CD4-positive, alpha-beta memory T cell (primary cell): ENCODE results near the gene CHSY1. TPM values are rescaled to one million over a fixed set of nuclear protein-coding genes. Genes with fewer than 3 reads are reported as not detected.

Source experiments
- CTCF ChIA-PET: fragments of 350-600 bp; sonication (Branson Sonifier 250); formaldehyde crosslinking; loops from one replicate; lab custom pipeline; 2021; ENCODE audit warnings: inconsistent platforms; ENCODE audit not compliant: partially characterized antibody; lab: Charles Lee
- POLR2A ChIA-PET: fragments of 350-600 bp; sonication (Branson Sonifier 250); formaldehyde crosslinking; loops from one replicate; lab custom pipeline; 2021; ENCODE audit not compliant: partially characterized antibody; lab: Charles Lee
- DNase-seq, 5 donors: peaks; one replicate each; pipeline versions ENCODE4 v3.0.0 to v3.0.0-alpha.2; 2020 to 2022; ENCODE audit warnings: mixed read lengths in 1 of 5
- H3K27ac ChIP-seq: one replicate; pipeline ENCODE4 v1.7.0; 2013; ENCODE audit warnings: low read depth, low read length
- H3K27me3 ChIP-seq: 2 replicates; pipeline ENCODE4 v1.7.0; 2013; ENCODE audit warnings: mild to moderate bottlenecking, low read length, moderate library complexity; ENCODE audit not compliant: insufficient read depth
- H3K36me3 ChIP-seq: 2 replicates; pipeline ENCODE4 v1.7.0; 2013; ENCODE audit warnings: mild to moderate bottlenecking, low read length, moderate library complexity; ENCODE audit not compliant: insufficient read depth
- H3K4me1 ChIP-seq: 2 replicates; pipeline ENCODE4 v1.7.0; 2013; ENCODE audit warnings: mild to moderate bottlenecking, low read length, moderate library complexity; ENCODE audit not compliant: insufficient read depth
- H3K4me3 ChIP-seq, 2 donors: one replicate each; pipeline ENCODE4 v1.7.0; 2013; ENCODE audit warnings: low read length in 2 of 2, mild to moderate bottlenecking in 1 of 2
- H3K9me3 ChIP-seq, 2 donors: one replicate each; pipeline ENCODE4 v1.7.0; 2013; ENCODE audit warnings: low read length in 2 of 2, control low read depth in 1 of 2; ENCODE audit not compliant: control insufficient read depth in 1 of 2
- H3K27ac Mint-ChIP-seq, 7 donors: one replicate each; pipeline ENCODE4 v1.8.0; 2020 to 2021; ENCODE audit warnings: mixed read lengths in 7 of 7, mild to moderate bottlenecking in 6 of 7, inconsistent platforms in 3 of 7, moderate library complexity in 3 of 7
- H3K27me3 Mint-ChIP-seq, 2 donors: one replicate each; pipeline ENCODE4 v1.8.0; 2020 to 2021; ENCODE audit warnings: mixed read lengths in 2 of 2
- H3K36me3 Mint-ChIP-seq, 2 donors: one replicate each; pipeline ENCODE4 v1.8.0; 2020 to 2021; ENCODE audit warnings: mixed read lengths in 2 of 2, inconsistent platforms in 1 of 2, mild to moderate bottlenecking in 1 of 2
- H3K4me1 Mint-ChIP-seq, 4 donors: one replicate each; pipeline ENCODE4 v1.8.0; 2020 to 2021; ENCODE audit warnings: mixed read lengths in 4 of 4, mild to moderate bottlenecking in 1 of 4
- H3K4me3 Mint-ChIP-seq, 8 donors: one replicate each; pipeline ENCODE4 v1.8.0; 2020 to 2021; ENCODE audit warnings: mixed read lengths in 8 of 8, mild to moderate bottlenecking in 7 of 8, moderate library complexity in 6 of 8, inconsistent platforms in 3 of 8
- H3K9me3 Mint-ChIP-seq, 8 donors: one replicate each; pipeline ENCODE4 v1.8.0; 2020 to 2021; ENCODE audit warnings: mixed read lengths in 8 of 8, mild to moderate bottlenecking in 5 of 8, inconsistent platforms in 3 of 8, moderate library complexity in 1 of 8
- intact Hi-C: fragments of 100-400 bp; cut with micrococcal nuclease; formaldehyde crosslinking; loops from one replicate; pipeline ENCODE4 v1.15.1; 2023
- polyA plus RNA-seq, 2 donors: library from polyadenylated mRNA; unstranded; fragments of 300-500 nt; fragmentation: Illumina TruSeq; gene quantifications; one replicate each; pipeline ENCODE4 v1.2.3, GENCODE V29; 2021
- total RNA-seq, 2 experiments: library from RNA; stranded (reverse); gene quantifications; one replicate each; pipeline ENCODE4 v1.2.3, GENCODE V29; 2021

The CHSY1 gene
- total and polyA plus RNA-seq, 4 experiments from 2014 or later: 0.64 to 11.9 (median 6.9) TPM

GRCh38 chr15:101206176-101206591 lies 45.7 kb downstream of the CHSY1 start:
- H3K27ac ChIP-seq: no peak overlapping the region
- intact Hi-C loops: loop anchor here (5.0 kb wide), 1 partner anchor 36 kb away; no protein-coding TSS in a partner anchor
- Mint-ChIP-seq H3K9me3 (no peaks in the 10 kb centered on the region), H3K4me1 (peaks cover 40 to 75% (median 64%) of the 10 kb centered on the region in 4 donors), H3K36me3 (no peaks in the 10 kb centered on the region), H3K4me3 (peak overlapping the region; percentile 79 to 86 (median 84)), H3K27ac (peak overlapping the region; percentile 73 to 90 (median 80)), H3K27me3 (no peaks in the 10 kb centered on the region)
- ChIA-PET POLR2A (interaction anchor here (1.2 kb wide), 1 partner anchor 46 kb away, joined by 4 read pairs; the partner anchor contains the start of gene CHSY1), CTCF (interaction anchor here (0.8 to 2.0 kb wide), 2 partner anchors 38 to 198 kb away, joined by 3 to 6 read pairs; no protein-coding TSS in a partner anchor)
- peak; percentile 28 to 88 (median 40) for DNase-seq
- no peaks in the 10 kb centered on the region for H3K27me3 ChIP-seq
- H3K9me3 ChIP-seq: no peaks in the 10 kb centered on the region
- peaks cover 38% of the 10 kb centered on the region for H3K4me1 ChIP-seq
- peak overlapping the region; percentile 19 to 38 for H3K4me3 ChIP-seq
- no peaks in the 10 kb centered on the region for H3K36me3 ChIP-seq

DNA sequence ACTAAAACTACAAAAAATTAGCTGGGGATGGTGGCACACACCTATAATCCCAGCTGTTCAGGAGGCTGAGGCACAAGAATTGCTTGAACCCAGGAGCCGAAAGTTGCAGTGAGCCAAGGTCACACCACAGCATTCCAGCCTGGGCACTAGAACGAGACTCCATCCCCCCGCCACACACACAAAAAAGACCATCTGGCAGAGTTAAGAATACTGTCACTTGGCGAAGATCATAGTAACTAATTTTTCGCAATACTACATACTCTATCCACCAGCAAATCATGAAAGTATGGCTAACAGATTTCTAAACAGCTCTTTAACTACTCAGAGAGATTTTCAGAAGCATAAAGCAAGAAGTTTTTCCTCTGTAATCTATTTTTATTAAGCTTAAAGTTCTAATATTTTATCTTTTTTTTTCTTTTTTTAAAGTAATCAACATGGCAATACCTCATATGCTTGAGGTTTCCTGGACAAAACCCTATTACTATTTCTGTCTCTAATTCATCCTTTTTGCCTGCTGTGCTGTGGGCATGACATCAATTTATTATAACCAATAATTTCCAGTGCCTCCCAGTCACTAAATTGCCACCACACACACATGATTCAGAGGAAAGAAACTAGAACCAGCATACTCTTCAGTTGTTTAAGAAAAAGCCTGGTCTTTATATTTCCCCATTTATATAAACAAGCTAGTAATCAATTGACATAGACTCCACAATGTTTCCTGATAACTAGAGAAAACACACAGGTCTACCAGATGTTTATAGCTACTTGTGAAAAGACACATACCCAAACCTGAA lies 46.9 kb downstream of the CHSY1 start:
- no peaks in the 10 kb centered on the region for H3K36me3 Mint-ChIP-seq
- no peak for DNase-seq
- no peaks in the 10 kb centered on the region for H3K9me3 Mint-ChIP-seq
- H3K27me3 Mint-ChIP-seq: no peaks in the 10 kb centered on the region
- H3K4me3 ChIP-seq: no peak overlapping the region
- no peaks in the 10 kb centered on the region for H3K9me3 ChIP-seq
- peaks cover 47% of the 10 kb centered on the region for H3K4me1 ChIP-seq
- H3K4me1 Mint-ChIP-seq: peaks cover 48 to 81% (median 68%) of the 10 kb centered on the region in 4 donors
- ChIA-PET POLR2A (interaction anchor here (1.2 kb wide), 1 partner anchor 47 kb away, joined by 4 read pairs; the partner anchor contains the start of gene CHSY1), CTCF (interaction anchor here (0.7 to 2.0 kb wide), 7 partner anchors 12 to 196 kb away, joined by 3 to 6 read pairs (median 3); no protein-coding TSS in a partner anchor)
- intact Hi-C loops: loop anchor here (5.0 kb wide), 1 partner anchor 37 kb away; no protein-coding TSS in a partner anchor
- H3K4me3 Mint-ChIP-seq: peak overlapping the region in 6 of 8 donors; percentile 8 to 86 (median 81)
- peak overlapping the region in 2 of 7 donors; percentile 75 to 76 for H3K27ac Mint-ChIP-seq
- no peaks in the 10 kb centered on the region for H3K36me3 ChIP-seq
- H3K27me3 ChIP-seq: no peaks in the 10 kb centered on the region
- no peak overlapping the region for H3K27ac ChIP-seq

GRCh38 chr15:101203607-101204189 lies 48.1 kb downstream of the CHSY1 start:
- POLR2A ChIA-PET: no interaction called here
- peaks cover 56% of the 10 kb centered on the region for H3K4me1 ChIP-seq

GRCh38 chr15:101203029-101203573 lies 48.7 kb downstream of the CHSY1 start:
- POLR2A ChIA-PET: no interaction called here
- Mint-ChIP-seq H3K27ac (peak overlapping the region in 1 of 7 donors; percentile 30), H3K36me3 (no peaks in the 10 kb centered on the region), H3K27me3 (no peaks in the 10 kb centered on the region), H3K4me3 (peak overlapping the region in 1 of 8 donors; percentile 38), H3K9me3 (no peaks in the 10 kb centered on the region), H3K4me1 (peaks cover 50 to 87% (median 71%) of the 10 kb centered on the region in 4 donors)
- no peak overlapping the region for H3K27ac ChIP-seq
- no peaks in the 10 kb centered on the region for H3K36me3 ChIP-seq
- intact Hi-C loops: no loop called here
- no peaks in the 10 kb centered on the region for H3K27me3 ChIP-seq
- H3K9me3 ChIP-seq: no peaks in the 10 kb centered on the region
- H3K4me1 ChIP-seq: peaks cover 56% of the 10 kb centered on the region
- CTCF ChIA-PET: no interaction called here
- no peak overlapping the region for H3K4me3 ChIP-seq
- DNase-seq: no peak

More at GRCh38 chr15:101203607-101204189, 48.1 kb downstream of the CHSY1 start:
- Histone ChIP-seq H3K27ac (no peak overlapping the region), H3K9me3 (no peaks in the 10 kb centered on the region), H3K4me3 (no peak overlapping the region), H3K36me3 (no peaks in the 10 kb centered on the region), H3K27me3 (no peaks in the 10 kb centered on the region)
- intact Hi-C loops: no loop called here
- CTCF ChIA-PET: no interaction called here
- Mint-ChIP-seq H3K36me3 (no peaks in the 10 kb centered on the region), H3K27me3 (no peaks in the 10 kb centered on the region), H3K4me1 (peaks cover 50 to 82% (median 68%) of the 10 kb centered on the region in 4 donors), H3K9me3 (no peaks in the 10 kb centered on the region), H3K4me3 (peak overlapping the region in 4 of 8 donors; percentile 20 to 45 (median 30)), H3K27ac (peak overlapping the region in 1 of 7 donors; percentile 30)
- no peak for DNase-seq

DNA sequence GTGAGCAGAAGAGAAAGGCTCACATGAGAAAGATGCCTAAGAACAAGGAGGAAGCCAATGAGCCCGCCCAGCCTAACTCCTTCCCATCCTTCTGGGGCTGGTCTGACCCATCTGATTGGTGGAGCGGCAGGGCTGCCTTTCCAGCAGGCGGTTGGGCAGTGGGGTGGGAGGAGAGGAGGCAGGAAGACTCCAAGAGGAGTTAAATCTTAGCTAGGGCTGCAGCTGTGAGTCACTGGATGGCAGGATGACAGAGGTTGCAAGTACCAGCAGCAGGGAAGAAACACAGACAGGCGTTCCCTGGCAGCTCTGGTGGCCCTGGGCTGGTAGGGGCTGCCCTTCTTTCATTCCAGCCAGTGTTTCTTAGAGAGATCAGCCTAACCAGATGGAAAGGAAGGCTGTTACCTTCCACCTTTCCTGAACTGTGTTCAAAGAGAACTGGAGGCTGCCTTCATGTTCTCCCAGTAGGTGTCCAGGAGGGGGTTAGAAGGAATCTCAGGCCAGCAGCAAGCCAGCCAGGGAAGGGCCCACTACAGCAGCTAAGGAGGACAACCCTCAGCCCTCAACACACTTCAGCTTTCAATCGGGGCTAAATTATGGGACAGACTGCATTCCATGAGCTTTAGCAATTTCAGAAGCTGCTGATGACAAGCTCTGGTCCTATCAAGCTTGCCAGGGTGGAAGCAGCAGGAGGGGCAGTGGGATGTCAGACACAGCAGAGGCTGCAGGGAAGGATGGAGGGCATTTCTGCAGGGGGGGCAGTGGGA lies 50.3 kb downstream of the CHSY1 start:
- DNase-seq: no peak
- Mint-ChIP-seq H3K4me1 (peaks cover 51 to 86% (median 67%) of the 10 kb centered on the region in 4 donors), H3K36me3 (no peaks in the 10 kb centered on the region), H3K9me3 (no peaks in the 10 kb centered on the region), H3K27ac (peak overlapping the region in 2 of 7 donors; percentile 35 to 44), H3K27me3 (no peaks in the 10 kb centered on the region), H3K4me3 (peak overlapping the region in 2 of 8 donors; percentile 13 to 65)
- intact Hi-C loops: no loop called here
- Histone ChIP-seq H3K4me1 (peaks cover 51% of the 10 kb centered on the region), H3K36me3 (no peaks in the 10 kb centered on the region), H3K9me3 (no peaks in the 10 kb centered on the region), H3K27ac (no peak overlapping the region), H3K4me3 (no peak overlapping the region), H3K27me3 (no peaks in the 10 kb centered on the region)
- ChIA-PET CTCF (no interaction called here), POLR2A (no interaction called here)

DNA sequence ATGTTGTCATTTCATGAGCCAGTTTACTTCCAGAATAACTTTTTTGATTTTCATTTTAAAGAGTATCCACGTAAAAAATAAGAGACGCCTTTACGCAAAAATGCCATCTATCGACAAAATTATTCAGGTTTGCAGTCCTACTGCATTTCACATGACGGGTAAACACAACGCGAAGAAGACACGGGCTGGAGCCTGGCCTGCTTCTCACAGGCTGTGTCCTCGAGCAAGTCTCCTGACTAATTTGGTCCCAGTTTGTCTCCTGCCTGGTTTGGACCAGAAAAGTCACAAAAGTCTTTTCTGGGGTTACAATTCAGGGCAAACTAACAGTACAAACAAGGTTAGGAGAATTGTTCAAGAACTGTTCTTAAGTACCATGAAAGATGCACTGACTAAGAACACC lies 51.7 kb downstream of the CHSY1 start:
- Histone ChIP-seq H3K27ac (no peak overlapping the region), H3K36me3 (no peaks in the 10 kb centered on the region), H3K9me3 (no peaks in the 10 kb centered on the region), H3K27me3 (no peaks in the 10 kb centered on the region), H3K4me3 (no peak overlapping the region), H3K4me1 (peaks cover 42% of the 10 kb centered on the region)
- intact Hi-C loops: no loop called here
- ChIA-PET CTCF (no interaction called here), POLR2A (no interaction called here)
- no peaks in the 10 kb centered on the region for H3K27me3 Mint-ChIP-seq
- H3K27ac Mint-ChIP-seq: peak overlapping the region in 6 of 7 donors; percentile 3 to 80 (median 52)
- peaks cover 42 to 86% (median 59%) of the 10 kb centered on the region in 4 donors for H3K4me1 Mint-ChIP-seq
- H3K9me3 Mint-ChIP-seq: no peaks in the 10 kb centered on the region
- H3K4me3 Mint-ChIP-seq: peak overlapping the region in 7 of 8 donors; percentile 29 to 81 (median 59)
- no peaks in the 10 kb centered on the region for H3K36me3 Mint-ChIP-seq
- DNase-seq: no peak
